CMK (cell line): Measurements from ENCODE around the gene MAPK8IP1.

ENCODE experiments used
- DNase-seq: peaks from one replicate; pipeline ENCODE4 v3.0.0-alpha.2; 2010; ENCODE audit warnings: low read depth

MAPK8IP1 gene

GRCh38 chr11:45945397-45945999, 60.0 kb downstream of the MAPK8IP1 start:
- no peak for DNase-seq

GRCh38 chr11:45947885-45948284, 62.4 kb downstream of the MAPK8IP1 start:
- no peak for DNase-seq

GRCh38 chr11:45948356-45948755, 62.9 kb downstream of the MAPK8IP1 start:
- no peak for DNase-seq

DNA sequence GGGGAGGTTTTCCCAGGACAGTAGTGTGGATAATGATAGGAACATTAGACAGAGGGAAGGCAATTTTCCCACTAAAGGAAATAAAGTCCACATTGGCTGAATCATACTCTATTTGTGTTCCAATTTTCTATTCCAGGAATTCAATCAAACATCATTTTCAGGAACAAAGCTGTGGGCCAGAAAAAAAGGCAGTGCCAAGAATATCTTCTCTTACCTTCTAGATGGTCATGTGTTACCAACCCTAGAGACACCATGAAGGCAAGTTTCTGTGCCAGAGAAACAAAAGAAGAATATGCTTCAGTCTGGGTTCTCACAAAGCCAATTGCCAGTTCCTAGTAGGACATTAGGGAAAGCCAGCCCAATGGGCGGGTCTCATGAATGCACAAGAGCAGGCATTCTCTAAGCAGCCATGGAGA, 64.5 kb downstream of the MAPK8IP1 start:
- no peak for DNase-seq
